CD4-positive, alpha-beta T cell (primary cell): ENCODE data around the gene STEAP3. TPM values are rescaled to one million over a fixed set of nuclear protein-coding genes. Genes with fewer than 3 reads are reported as not detected.

Experiments
- ATAC-seq: fragments of 200-7000 bp; cut with Tn5 transposase; one replicate; pipeline ENCODE4 v1.10.0; 2022; ENCODE audit warnings: mild to moderate bottlenecking; ENCODE audit not compliant: poor library complexity
- CTCF ChIA-PET: fragments of 350-600 bp; sonication (Branson Sonifier 250); formaldehyde crosslinking; loops from one replicate; lab custom pipeline; 2021; ENCODE audit warnings: antibody characterized with exemption, inconsistent platforms; lab: Charles Lee
- POLR2A ChIA-PET: fragments of 350-600 bp; sonication (Branson Sonifier 250); formaldehyde crosslinking; loops from one replicate; lab custom pipeline; 2021; ENCODE audit warnings: antibody characterized with exemption, inconsistent platforms; lab: Charles Lee
- DNase-seq, 14 experiments: peaks; one replicate each; pipeline ENCODE4 v3.0.0-alpha.2; 2013 to 2020; ENCODE audit warnings: mixed read lengths in 2 of 14
- H3K27ac ChIP-seq, 2 donors: one replicate each; pipeline versions ENCODE4 v1.5.1 to v1.7.0; 2013; ENCODE audit warnings: low read length in 2 of 2, low read depth in 1 of 2, mild to moderate bottlenecking in 1 of 2
- H3K27me3 ChIP-seq, 2 experiments: 1 replicate in 1 of 2; 2 replicates in 1 of 2; pipeline versions ENCODE4 v1.6.1 to v1.7.0; 2013; ENCODE audit warnings: low read length in 2 of 2, control low read depth in 1 of 2, mild to moderate bottlenecking in 1 of 2, moderate library complexity in 1 of 2; ENCODE audit not compliant: insufficient read depth in 2 of 2, control insufficient read depth in 1 of 2
- H3K36me3 ChIP-seq: one replicate; pipeline ENCODE4 v1.6.1; 2013; ENCODE audit warnings: low read length, control low read depth; ENCODE audit not compliant: insufficient read depth
- H3K4me1 ChIP-seq: one replicate; pipeline ENCODE4 v1.6.1; 2013; ENCODE audit warnings: low read length, control low read depth; ENCODE audit not compliant: insufficient read depth
- H3K4me3 ChIP-seq: one replicate; pipeline ENCODE4 v1.5.1; 2013; ENCODE audit warnings: mild to moderate bottlenecking, low read length, moderate library complexity
- H3K9me3 ChIP-seq, 2 experiments: 1 replicate in 1 of 2; 2 replicates in 1 of 2; pipeline versions ENCODE4 v1.6.1 to v1.7.0; 2013; ENCODE audit warnings: low read length in 2 of 2, mild to moderate bottlenecking in 2 of 2, control low read depth in 1 of 2, moderate library complexity in 1 of 2; ENCODE audit not compliant: control insufficient read depth in 1 of 2, insufficient read depth in 1 of 2
- H3K27ac Mint-ChIP-seq: one replicate; pipeline ENCODE4 v1.8.0; 2020; ENCODE audit warnings: mixed read lengths
- H3K27me3 Mint-ChIP-seq: one replicate; pipeline ENCODE4 v1.8.0; 2021; ENCODE audit warnings: mixed read lengths
- H3K36me3 Mint-ChIP-seq: one replicate; pipeline ENCODE4 v1.8.0; 2021; ENCODE audit warnings: low read depth, mixed read lengths
- H3K4me1 Mint-ChIP-seq: one replicate; pipeline ENCODE4 v1.8.0; 2021; ENCODE audit warnings: low read depth, mixed read lengths
- H3K4me3 Mint-ChIP-seq: one replicate; pipeline ENCODE4 v1.8.0; 2020; ENCODE audit warnings: mild to moderate bottlenecking, mixed read lengths
- H3K9me3 Mint-ChIP-seq: one replicate; pipeline ENCODE4 v1.8.0; 2020; ENCODE audit warnings: mixed read lengths
- CTCF ChIP-seq: fragments of 200-600 bp; IDR thresholded peaks from one replicate; pipeline ENCODE4 v1.8.0; 2022; ENCODE audit warnings: antibody characterized with exemption, mild to moderate bottlenecking
- intact Hi-C, 2 experiments: fragments of 100-400 bp; cut with DNase I in 1 of 2; cut with micrococcal nuclease in 1 of 2; formaldehyde crosslinking; loops; one replicate each; pipeline versions ENCODE4 v1.15.1 to v1.9.0; 2023 to 2025; cut with DNase I, micrococcal nuclease
- total RNA-seq, 174 experiments: library from RNA in 2 of 174; stranded (reverse) in 2 of 174; gene quantifications; one replicate each; pipeline ENCODE4 v1.2.3 and lab custom pipeline; 2021 to 2026

The STEAP3 gene
- total RNA-seq, 2 experiments from 2014 or later: not detected

- Mint-ChIP-seq H3K27ac (no peak overlapping the region), H3K4me1 (no peaks in the 10 kb centered on the region), H3K9me3 (no peaks in the 10 kb centered on the region), H3K36me3 (no peaks in the 10 kb centered on the region), H3K27me3 (no peaks in the 10 kb centered on the region), H3K4me3 (no peak overlapping the region)
- POLR2A ChIA-PET: no interaction called here
- no peaks in the 10 kb centered on the region for H3K27me3 ChIP-seq
- H3K9me3 ChIP-seq: no peaks in the 10 kb centered on the region
- no peak for TF ChIP-seq CTCF
- no peak overlapping the region for H3K4me3 ChIP-seq
- DNase-seq (no peak), ATAC-seq (no peak)
- H3K4me1 ChIP-seq: no peaks in the 10 kb centered on the region
- intact Hi-C loops: no loop called here
- H3K36me3 ChIP-seq: no peaks in the 10 kb centered on the region
- CTCF ChIA-PET: interaction anchor here (1.2 to 2.3 kb wide), 3 partner anchors 9 to 409 kb away, joined by 3 to 9 read pairs (median 4); no protein-coding TSS in a partner anchor
- H3K27ac ChIP-seq: no peak overlapping the region
Measured at GRCh38 chr2:119292226-119292625, 68.6 kb downstream of the STEAP3 start.

- ChIA-PET CTCF (no interaction called here), POLR2A (no interaction called here)
- no peak overlapping the region for H3K27ac ChIP-seq
- H3K9me3 ChIP-seq: no peaks in the 10 kb centered on the region
- intact Hi-C loops: no loop called here
- no peak for ATAC-seq
- Mint-ChIP-seq H3K9me3 (no peaks in the 10 kb centered on the region), H3K4me3 (no peak overlapping the region), H3K36me3 (no peaks in the 10 kb centered on the region), H3K27me3 (no peaks in the 10 kb centered on the region), H3K27ac (no peak overlapping the region), H3K4me1 (no peaks in the 10 kb centered on the region)
- H3K4me1 ChIP-seq: no peaks in the 10 kb centered on the region
- DNase-seq: no peak
- no peaks in the 10 kb centered on the region for H3K36me3 ChIP-seq
- TF ChIP-seq CTCF: no peak
- no peak overlapping the region for H3K4me3 ChIP-seq
- H3K27me3 ChIP-seq: no peaks in the 10 kb centered on the region
Measured at GRCh38 chr2:119293254-119293653, 69.6 kb downstream of the STEAP3 start.

GRCh38 chr2:119293900-119294299, 70.3 kb downstream of the STEAP3 start:
- no peaks in the 10 kb centered on the region for H3K4me1 Mint-ChIP-seq
- DNase-seq (no peak), ATAC-seq (no peak)
- no peak overlapping the region for H3K27ac Mint-ChIP-seq
- H3K4me1 ChIP-seq: no peaks in the 10 kb centered on the region
- intact Hi-C loops: no loop called here
- H3K36me3 ChIP-seq: no peaks in the 10 kb centered on the region
- ChIA-PET CTCF (no interaction called here), POLR2A (no interaction called here)
- H3K4me3 Mint-ChIP-seq: no peak overlapping the region
- no peak overlapping the region for H3K27ac ChIP-seq
- H3K27me3 Mint-ChIP-seq: no peaks in the 10 kb centered on the region
- no peaks in the 10 kb centered on the region for H3K36me3 Mint-ChIP-seq
- H3K9me3 Mint-ChIP-seq: no peaks in the 10 kb centered on the region
- no peak for TF ChIP-seq CTCF
- no peaks in the 10 kb centered on the region for H3K9me3 ChIP-seq
- no peaks in the 10 kb centered on the region for H3K27me3 ChIP-seq
- H3K4me3 ChIP-seq: no peak overlapping the region
